Type B pancreatic cell (in vitro differentiated cells): Measurements from ENCODE around the gene INPP4B. TPM values are rescaled to one million over a fixed set of nuclear protein-coding genes. Genes with fewer than 3 reads are reported as not detected.

Experiments
- DNase-seq: peaks from one replicate; pipeline ENCODE4 v3.0.0; 2021; ENCODE audit warnings: mixed read lengths; ENCODE audit not compliant: unreplicated experiment; ENCODE audit errors: extremely low spot score
- H3K27ac Mint-ChIP-seq: 2 replicates; pipeline ENCODE4 v1.8.0; 2021; ENCODE audit warnings: mild to moderate bottlenecking, mixed read lengths
- H3K27me3 Mint-ChIP-seq: 2 replicates; pipeline ENCODE4 v1.8.0; 2021; ENCODE audit warnings: mixed read lengths
- H3K36me3 Mint-ChIP-seq: 2 replicates; pipeline ENCODE4 v1.8.0; 2021; ENCODE audit warnings: mixed read lengths
- H3K4me1 Mint-ChIP-seq: one replicate; pipeline ENCODE4 v1.8.0; 2021; ENCODE audit warnings: mixed read lengths; ENCODE audit not compliant: unreplicated experiment
- H3K4me3 Mint-ChIP-seq: 2 replicates; pipeline ENCODE4 v1.8.0; 2021; ENCODE audit warnings: mild to moderate bottlenecking, mixed read lengths
- H3K9me3 Mint-ChIP-seq: 2 replicates; pipeline ENCODE4 v1.8.0; 2021; ENCODE audit warnings: mixed read lengths
- CTCF ChIP-seq: fragments of 200-600 bp; sonication (generic); conservative IDR thresholded peaks from 2 replicates; pipeline ENCODE4 v1.5.0; 2021; ENCODE audit warnings: antibody characterized with exemption, mild to moderate bottlenecking
- total RNA-seq: library from RNA; stranded (reverse); gene quantifications from 2 replicates; pipeline ENCODE4 v1.2.1, GENCODE V29; 2021; ENCODE audit warnings: low replicate concordance

The INPP4B gene
- total RNA-seq, 1 donor from 2014 or later = 9.0 TPM

- H3K4me3 Mint-ChIP-seq = no peak overlapping the region
- H3K27me3 Mint-ChIP-seq = no peaks in the 10 kb centered on the region
- peaks cover 9% of the 10 kb centered on the region for H3K4me1 Mint-ChIP-seq
- no peaks in the 10 kb centered on the region for H3K9me3 Mint-ChIP-seq
- DNase-seq = no peak
- TF ChIP-seq CTCF = no peak
- H3K27ac Mint-ChIP-seq = no peak overlapping the region
- H3K36me3 Mint-ChIP-seq = peaks cover 3% of the 10 kb centered on the region
These were observed 529.2 kb downstream of the INPP4B start for GRCh38 chr4:142316913-142317312.

- no peaks in the 10 kb centered on the region for H3K9me3 Mint-ChIP-seq
- H3K27me3 Mint-ChIP-seq = no peaks in the 10 kb centered on the region
- peaks cover 9% of the 10 kb centered on the region for H3K4me1 Mint-ChIP-seq
- no peak for DNase-seq
- peaks cover 3% of the 10 kb centered on the region for H3K36me3 Mint-ChIP-seq
- no peak for TF ChIP-seq CTCF
- no peak overlapping the region for H3K4me3 Mint-ChIP-seq
- no peak overlapping the region for H3K27ac Mint-ChIP-seq
These were observed 530.1 kb downstream of the INPP4B start for GRCh38 chr4:142316025-142316424.

- Mint-ChIP-seq H3K4me1 (peaks cover 9% of the 10 kb centered on the region), H3K36me3 (peaks cover 3% of the 10 kb centered on the region), H3K27me3 (no peaks in the 10 kb centered on the region), H3K4me3 (peak overlapping the region; percentile 38), H3K9me3 (no peaks in the 10 kb centered on the region), H3K27ac (peak overlapping the region; percentile 37)
- DNase-seq = no peak
- no peak for TF ChIP-seq CTCF
These were observed 531.4 kb downstream of the INPP4B start for GRCh38 chr4:142314686-142315085.

GRCh38 chr4:142314247-142314646, 531.9 kb downstream of the INPP4B start:
- H3K27me3 Mint-ChIP-seq = no peaks in the 10 kb centered on the region
- no peak overlapping the region for H3K4me3 Mint-ChIP-seq
- TF ChIP-seq CTCF = no peak
- no peaks in the 10 kb centered on the region for H3K9me3 Mint-ChIP-seq
- H3K27ac Mint-ChIP-seq = peak overlapping the region; percentile 37
- DNase-seq = no peak
- H3K4me1 Mint-ChIP-seq = peaks cover 9% of the 10 kb centered on the region
- H3K36me3 Mint-ChIP-seq = peaks cover 3% of the 10 kb centered on the region

GRCh38 chr4:142312391-142312790, 533.7 kb downstream of the INPP4B start:
- Mint-ChIP-seq H3K4me3 (no peak overlapping the region), H3K27ac (no peak overlapping the region), H3K36me3 (peaks cover 3% of the 10 kb centered on the region), H3K9me3 (no peaks in the 10 kb centered on the region), H3K27me3 (no peaks in the 10 kb centered on the region), H3K4me1 (peaks cover 9% of the 10 kb centered on the region)
- no peak for TF ChIP-seq CTCF
- no peak for DNase-seq

GRCh38 chr4:142311916-142312315, 534.2 kb downstream of the INPP4B start:
- no peak overlapping the region for H3K27ac Mint-ChIP-seq
- no peaks in the 10 kb centered on the region for H3K27me3 Mint-ChIP-seq

More at GRCh38 chr4:142311916-142312315, 534.2 kb downstream of the INPP4B start:
- no peak for TF ChIP-seq CTCF
- peaks cover 3% of the 10 kb centered on the region for H3K36me3 Mint-ChIP-seq
- DNase-seq = no peak
- H3K4me3 Mint-ChIP-seq = no peak overlapping the region
- H3K4me1 Mint-ChIP-seq = peaks cover 9% of the 10 kb centered on the region
- no peaks in the 10 kb centered on the region for H3K9me3 Mint-ChIP-seq
